DOHH2 (cell line): ENCODE measurements around the gene RND3.

Experiments used
- H3F3A ChIP-seq: fragments of 200-600 bp; sonication (generic), shearing (Covaris generic); 2 replicates; pipeline ENCODE4 v1.6.0; 2016; ENCODE audit warnings: antibody characterized with exemption, mild to moderate bottlenecking; ENCODE audit not compliant: control insufficient read depth, insufficient read depth
- H3K27ac ChIP-seq: fragments of 200-600 bp; sonication (generic); 2 replicates; pipeline ENCODE4 v1.5.1; 2014; ENCODE audit warnings: low read depth, mild to moderate bottlenecking, low read length, moderate library complexity
- H3K27me3 ChIP-seq: fragments of 200-600 bp; sonication (generic); 2 replicates; pipeline ENCODE4 v1.6.1; 2014; ENCODE audit warnings: mild to moderate bottlenecking, low read length, mixed read lengths; ENCODE audit not compliant: control insufficient read depth
- H3K36me3 ChIP-seq: fragments of 200-600 bp; sonication (generic); 2 replicates; pipeline ENCODE4 v1.6.1; 2014; ENCODE audit warnings: mild to moderate bottlenecking, low read length, moderate library complexity, mixed read lengths; ENCODE audit not compliant: control insufficient read depth
- H3K4me1 ChIP-seq: fragments of 200-600 bp; sonication (generic); 2 replicates; pipeline ENCODE4 v1.6.1; 2014; ENCODE audit warnings: mild to moderate bottlenecking, low read length, mixed read lengths; ENCODE audit not compliant: control insufficient read depth
- H3K4me2 ChIP-seq: fragments of 200-600 bp; sonication (generic); 2 replicates; pipeline ENCODE4 v1.6.0; 2014; ENCODE audit warnings: mild to moderate bottlenecking, low read length, moderate library complexity
- H3K4me3 ChIP-seq: fragments of 200-600 bp; sonication (generic); 2 replicates; pipeline ENCODE4 v1.5.1; 2014; ENCODE audit warnings: mild to moderate bottlenecking, low read length, mixed read lengths
- H3K79me2 ChIP-seq: fragments of 200-600 bp; sonication (generic); 2 replicates; pipeline ENCODE4 v1.6.1; 2014; ENCODE audit warnings: mild to moderate bottlenecking, low read length, mixed read lengths; ENCODE audit not compliant: control insufficient read depth
- H3K9me2 ChIP-seq: fragments of 200-600 bp; sonication (generic); replicated peaks from 2 replicates; pipeline ENCODE4 v1.6.1; 2014; ENCODE audit warnings: mild to moderate bottlenecking, low read length, mixed read lengths; ENCODE audit not compliant: control insufficient read depth
- H3K9me3 ChIP-seq: fragments of 200-600 bp; sonication (generic); 2 replicates; pipeline ENCODE4 v1.6.1; 2014; ENCODE audit warnings: antibody characterized with exemption, low read length, mixed read lengths; ENCODE audit not compliant: control insufficient read depth, insufficient read depth
- H4K20me1 ChIP-seq: fragments of 200-600 bp; sonication (generic); 2 replicates; pipeline ENCODE4 v1.6.0; 2014; ENCODE audit warnings: low read depth, mild to moderate bottlenecking, antibody characterized with exemption, low read length, moderate library complexity; ENCODE audit not compliant: control insufficient read depth, insufficient read depth
- CTCF ChIP-seq: fragments of 200-600 bp; sonication (generic); IDR thresholded peaks from one replicate; pipeline ENCODE4 v1.5.1; 2014; ENCODE audit warnings: antibody characterized with exemption, mild to moderate bottlenecking, low read depth, low read length; ENCODE audit not compliant: poor library complexity, severe bottlenecking
- EZH2phosphoT487 ChIP-seq: fragments of 200-600 bp; sonication (generic); IDR thresholded peaks from 2 replicates; pipeline ENCODE4 v1.6.1; 2017; ENCODE audit warnings: borderline replicate concordance, mild to moderate bottlenecking, antibody characterized with exemption, low read length, moderate library complexity, mixed read lengths

RND3 gene

DNA sequence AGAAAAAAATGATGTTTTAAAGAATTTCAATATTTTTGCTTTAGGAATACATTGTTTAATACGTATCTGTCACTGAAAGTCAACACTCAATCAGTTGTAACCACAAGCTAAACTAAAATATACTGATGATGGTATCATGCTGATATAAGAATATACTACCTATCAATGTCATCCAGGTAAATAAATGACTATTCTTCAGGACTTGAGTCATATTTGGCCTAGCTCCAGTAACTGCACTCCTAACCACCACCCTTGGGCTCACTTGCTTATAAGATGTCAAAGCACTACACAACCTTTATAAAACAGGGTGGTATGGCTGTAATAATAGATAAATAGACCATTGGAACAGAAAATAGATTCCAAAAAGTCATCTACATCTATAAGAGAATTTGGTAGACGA lies 48.8 kb downstream of the RND3 start:
- Histone ChIP-seq H3F3A (no peaks in the 10 kb centered on the region), H3K9me3 (no peaks in the 10 kb centered on the region), H3K4me3 (no peak overlapping the region), H3K9me2 (no peaks in the 10 kb centered on the region), H3K27me3 (no peaks in the 10 kb centered on the region), H3K27ac (no peak overlapping the region), H3K4me1 (no peaks in the 10 kb centered on the region), H3K79me2 (no peaks in the 10 kb centered on the region), H3K4me2 (no peak overlapping the region), H3K36me3 (no peaks in the 10 kb centered on the region), H4K20me1 (no peaks in the 10 kb centered on the region)
- TF ChIP-seq EZH2phosphoT487 (no peak), CTCF (no peak)

- H4K20me1 ChIP-seq = no peaks in the 10 kb centered on the region
- H3K4me1 ChIP-seq = no peaks in the 10 kb centered on the region
- H3K27me3 ChIP-seq = no peaks in the 10 kb centered on the region
- no peak overlapping the region for H3K27ac ChIP-seq
- no peak overlapping the region for H3K4me3 ChIP-seq
- H3K9me3 ChIP-seq = no peaks in the 10 kb centered on the region
- H3K36me3 ChIP-seq = no peaks in the 10 kb centered on the region
- no peaks in the 10 kb centered on the region for H3K79me2 ChIP-seq
- no peaks in the 10 kb centered on the region for H3K9me2 ChIP-seq
- no peaks in the 10 kb centered on the region for H3F3A ChIP-seq
- TF ChIP-seq EZH2phosphoT487 (no peak), CTCF (no peak)
- H3K4me2 ChIP-seq = no peak overlapping the region
Measured at GRCh38 chr2:150438041-150438440, 49.4 kb downstream of the RND3 start.

DNA sequence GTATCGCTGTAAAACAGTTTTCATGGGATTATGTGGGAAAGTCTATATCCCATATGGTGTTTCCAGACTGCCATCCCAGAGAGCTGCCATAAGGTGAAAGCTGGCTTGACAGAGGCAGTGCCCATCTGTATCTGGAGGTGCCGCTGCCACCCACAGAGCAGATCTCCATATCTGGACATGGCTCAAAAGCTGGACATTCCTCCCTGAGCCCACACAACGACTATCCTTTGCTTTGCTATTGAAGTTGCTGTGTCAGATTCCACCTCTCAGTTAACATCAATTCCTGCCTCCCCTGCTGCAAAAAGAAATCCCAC lies 55.2 kb downstream of the RND3 start:
- TF ChIP-seq EZH2phosphoT487 (no peak), CTCF (no peak)
- H3K36me3 ChIP-seq = no peaks in the 10 kb centered on the region

More for the DNA sequence above, 55.2 kb downstream of the RND3 start:
- Histone ChIP-seq H3F3A (no peaks in the 10 kb centered on the region), H3K4me3 (no peak overlapping the region), H3K27ac (no peak overlapping the region), H3K9me3 (no peaks in the 10 kb centered on the region), H3K4me2 (no peak overlapping the region), H3K9me2 (no peaks in the 10 kb centered on the region), H4K20me1 (no peaks in the 10 kb centered on the region), H3K4me1 (no peaks in the 10 kb centered on the region), H3K27me3 (no peaks in the 10 kb centered on the region), H3K79me2 (no peaks in the 10 kb centered on the region)
